Stomach (tissue), 9 donors: ENCODE measurements around the gene FZD4. TPM values are rescaled to one million over a fixed set of nuclear protein-coding genes. Genes with fewer than 3 reads are reported as not detected.
"Not testable (repeated sequence)": the region's sequence is repeated elsewhere in the genome, so short reads cannot be mapped to it uniquely, and the experiment has no call there.

Experiments used
- DNase-seq, 2 donors: peaks; one replicate each; pipeline versions ENCODE4 v3.0.0 to v3.0.0-alpha.2; 2013 to 2019
- H3K27ac ChIP-seq, 5 donors: fragments of 200-600 bp in 4 of 5; sonication (generic) in 4 of 5; one replicate each; pipeline ENCODE4 v1.5.1; 2013 to 2019; ENCODE audit warnings: mild to moderate bottlenecking in 1 of 5, moderate library complexity in 1 of 5
- H3K27me3 ChIP-seq, 3 donors: fragments of 200-600 bp; sonication (generic); one replicate each; pipeline ENCODE4 v1.5.1; 2017 to 2019; ENCODE audit warnings: mixed run types in 1 of 3
- H3K36me3 ChIP-seq, 4 donors: fragments of 200-600 bp; sonication (generic); 1 replicate in 3 of 4; 2 replicates in 1 of 4; pipeline ENCODE4 v1.5.1; 2016 to 2019
- H3K4me1 ChIP-seq, 4 donors: fragments of 200-600 bp; sonication (generic); one replicate each; pipeline ENCODE4 v1.5.1; 2016 to 2019
- H3K4me3 ChIP-seq, 4 donors: fragments of 200-600 bp; sonication (generic) in 3 of 4; one replicate each; pipeline ENCODE4 v1.5.1; 2016 to 2019; ENCODE audit warnings: mild to moderate bottlenecking in 1 of 4
- H3K9me3 ChIP-seq, 4 donors: fragments of 200-600 bp; sonication (generic); one replicate each; pipeline ENCODE4 v1.5.1; 2016 to 2019
- CTCF ChIP-seq, 7 experiments: fragments of 450-650 bp in 4 of 7; fragments of 200-600 bp in 3 of 7; sonication (generic) in 3 of 7; IDR thresholded peaks; one replicate each; pipeline ENCODE4 v1.5.1; 2016 to 2019; ENCODE audit warnings: antibody characterized with exemption in 7 of 7, control low read depth in 2 of 7, mild to moderate bottlenecking in 1 of 7
- EP300 ChIP-seq: sonication (generic); formaldehyde crosslinking; IDR thresholded peaks from one replicate; pipeline ENCODE4 v1.6.1; 2017; ENCODE audit warnings: antibody characterized with exemption
- POLR2A ChIP-seq, 4 donors: fragments of 450-650 bp; IDR thresholded peaks; one replicate each; pipeline ENCODE4 v1.6.1; 2016; ENCODE audit warnings: antibody characterized with exemption in 4 of 4, control low read depth in 2 of 4, mild to moderate bottlenecking in 1 of 4, moderate library complexity in 1 of 4
- POLR2AphosphoS5 ChIP-seq, 3 donors: sonication (generic); formaldehyde crosslinking; IDR thresholded peaks; one replicate each; pipeline ENCODE4 v1.6.1; 2016; ENCODE audit warnings: antibody characterized with exemption in 3 of 3
- WGBS, 5 donors: extraction: QIAGEN DNeasy Blood & Tissue Kit in 3 of 5; methylation state at CpG; one replicate each; pipeline versions ENCODE4 v1.1.5 to v1.1.7; 2013 to 2018; 5-methylcytosine and 5-hydroxymethylcytosine counted together
- intact Hi-C: fragments of 100-400 bp; cut with DNase I; formaldehyde crosslinking; loops from one replicate; pipeline ENCODE4 v1.15.1; 2023; ENCODE audit warnings: low total_unique reads
- polyA plus RNA-seq, 3 donors: library from polyadenylated mRNA; stranded (reverse); fragments of 200-250 nt; gene quantifications; one replicate each; pipeline ENCODE4 v1.2.3, GENCODE V29; 2013
- total RNA-seq, 5 donors: library from RNA; depleted of rRNA; stranded (reverse); fragments of >200 nt; gene quantifications; one replicate each; pipeline versions ENCODE4 v1.1.0 to v1.2.3, GENCODE V29; 2014 to 2016
- donor health status: healthy with polysubstance abuse.
- donor health status: Bipolar disorder and iron deficiency.
- donor health status: healthy.

Gene FZD4
- total and polyA plus RNA-seq, 8 donors, result 2.4 to 55.8 (median 12.0) TPM

- Histone ChIP-seq H3K4me1 (no peaks in the 10 kb centered on the region), H3K4me3 (no peak overlapping the region), H3K36me3 (no peaks in the 10 kb centered on the region), H3K27me3 (no peaks in the 10 kb centered on the region), H3K9me3 (peaks cover 0 to 7% (median 5%) of the 10 kb centered on the region in 4 donors), H3K27ac (no peak overlapping the region)
- no peak for DNase-seq
- intact Hi-C loops, result no loop called here
- WGBS, 5 donors, result 75 to 88% (median 80%) methylated on average over 1 of the region's 1 CpG
- TF ChIP-seq CTCF (IDR thresholded peaks at IDR 0.05) (no peak), POLR2A (IDR thresholded peaks at IDR 0.05) (no peak), POLR2AphosphoS5 (IDR thresholded peaks at IDR 0.05) (no peak), EP300 (no peak)
These were observed 14.1 kb upstream of the FZD4 start for GRCh38 chr11:86969258-86969657.

- 87 to 96% (median 93%) methylated on average over 7 of the region's 7 CpGs for WGBS, 5 donors
These were observed 12.4 kb upstream of the FZD4 start for GRCh38 chr11:86967601-86968000.

GRCh38 chr11:86957976-86958646 lies 2.9 kb upstream of the FZD4 start:
- intact Hi-C loops, result loop anchor here (10.0 kb wide), 1 partner anchor 77 kb away; the partner anchor contains the start of gene TMEM135
- Histone ChIP-seq H3K9me3 (no peaks in the 10 kb centered on the region), H3K36me3 (no peaks in the 10 kb centered on the region), H3K27ac (no peak overlapping the region), H3K4me1 (peaks cover 7 to 31% (median 24%) of the 10 kb centered on the region in 4 donors), H3K27me3 (peaks cover 0 to 10% (median 4%) of the 10 kb centered on the region in 3 donors), H3K4me3 (no peak overlapping the region)
- no peak for DNase-seq
- 64 to 77% (median 69%) methylated on average over 4 of the region's 4 CpGs for WGBS, 5 donors
- TF ChIP-seq EP300, result no peak
- TF ChIP-seq POLR2A (IDR thresholded peaks at IDR 0.05), result no peak
- TF ChIP-seq CTCF (IDR thresholded peaks at IDR 0.05), result no peak
- TF ChIP-seq POLR2AphosphoS5 (IDR thresholded peaks at IDR 0.05), result no peak

More at GRCh38 chr11:86967601-86968000, 12.4 kb upstream of the FZD4 start:
- H3K9me3 ChIP-seq, H3K36me3 ChIP-seq, H3K27ac ChIP-seq, H3K4me1 ChIP-seq, H3K4me3 ChIP-seq, H3K27me3 ChIP-seq, DNase-seq, intact Hi-C loops: not testable (repeated sequence)

- 25 to 42% (median 36%) methylated on average over 2 of the region's 2 CpGs for WGBS, 5 donors
- Histone ChIP-seq H3K36me3 (peaks cover 0 to 2% (median 1%) of the 10 kb centered on the region in 4 donors), H3K27me3 (peaks cover 0 to 10% (median 4%) of the 10 kb centered on the region in 3 donors), H3K9me3 (no peaks in the 10 kb centered on the region), H3K27ac (peak overlapping the region; percentile 91 to 94 (median 93)), H3K4me3 (peak overlapping the region in 3 of 4 donors; percentile 84 to 97 (median 92)), H3K4me1 (peaks cover 19 to 43% (median 34%) of the 10 kb centered on the region in 4 donors)
- TF ChIP-seq EP300, result no peak
- TF ChIP-seq CTCF (IDR thresholded peaks at IDR 0.05), result no peak
- no peak for TF ChIP-seq POLR2AphosphoS5 (IDR thresholded peaks at IDR 0.05)
- TF ChIP-seq POLR2A (IDR thresholded peaks at IDR 0.05), result no peak
- intact Hi-C loops, result loop anchor here (10.0 kb wide), 1 partner anchor 78 kb away; the partner anchor contains the start of gene TMEM135
- no peak for DNase-seq
These were observed 1.7 kb upstream of the FZD4 start for GRCh38 chr11:86956905-86957195.

- Histone ChIP-seq H3K36me3 (peaks cover 0 to 14% (median 6%) of the 10 kb centered on the region in 4 donors), H3K4me3 (peak overlapping the region; percentile 84 to 97 (median 90)), H3K9me3 (no peaks in the 10 kb centered on the region), H3K27ac (peak overlapping the region; percentile 91 to 96 (median 93)), H3K4me1 (peaks cover 26 to 61% (median 50%) of the 10 kb centered on the region in 4 donors), H3K27me3 (peaks cover 0 to 10% (median 4%) of the 10 kb centered on the region in 3 donors)
- intact Hi-C loops, result loop anchor here (10.0 kb wide), 1 partner anchor 80 kb away; the partner anchor contains the start of gene TMEM135
- 0 to 3% (median 0%) methylated on average over 15 to 32 of the region's 32 CpGs for WGBS, 5 donors
- TF ChIP-seq POLR2A (IDR thresholded peaks at IDR 0.05), result no peak
- no peak for TF ChIP-seq EP300
- TF ChIP-seq POLR2AphosphoS5 (IDR thresholded peaks at IDR 0.05), result no peak
- no peak for TF ChIP-seq CTCF (IDR thresholded peaks at IDR 0.05)
- DNase-seq, result no peak
These were observed 159 bp downstream of the FZD4 start for GRCh38 chr11:86955111-86955360.
